MCF 10A (cell line): ENCODE measurements around the gene ROCK2. TPM values are rescaled to one million over a fixed set of nuclear protein-coding genes. Genes with fewer than 3 reads are reported as not detected.
"Not testable (repeated sequence)": the region's sequence is repeated elsewhere in the genome, so short reads cannot be mapped to it uniquely, and the experiment has no call there.

ENCODE experiments used
- BruUV-seq: library from RNA; stranded (reverse); fragments of 400-500 nt; replicated peaks from 2 replicates; lab custom pipeline; 2021; lab: Mats Ljungman, UMichigan
- CTCF ChIA-PET: fragments of 300-600 bp; sonication (Branson Sonifier 250); formaldehyde crosslinking; extraction: SDS; loops from one replicate; lab custom pipeline; 2021; ENCODE audit warnings: antibody characterized with exemption, inconsistent platforms; lab: Yijun Ruan, JAX
- POLR2A ChIA-PET: fragments of 300-600, 350-650 bp; sonication (Branson Sonifier 250); formaldehyde crosslinking; extraction: SDS; loops from one replicate; lab custom pipeline; 2020; ENCODE audit warnings: antibody characterized with exemption, inconsistent platforms; lab: Yijun Ruan, JAX
- DNase-seq: peaks from one replicate; pipeline ENCODE4 v3.0.0-alpha.2; 2018; ENCODE audit not compliant: unreplicated experiment
- H3K27ac Mint-ChIP-seq: one replicate; pipeline ENCODE4 v1.8.0; 2022; ENCODE audit warnings: mild to moderate bottlenecking, low read depth, mixed read lengths; ENCODE audit not compliant: unreplicated experiment
- H3K27me3 Mint-ChIP-seq: one replicate; pipeline ENCODE4 v1.8.0; 2022; ENCODE audit warnings: mixed read lengths; ENCODE audit not compliant: insufficient read depth, unreplicated experiment
- H3K36me3 Mint-ChIP-seq: one replicate; pipeline ENCODE4 v1.8.0; 2022; ENCODE audit warnings: mild to moderate bottlenecking, moderate library complexity, mixed read lengths; ENCODE audit not compliant: insufficient read depth, unreplicated experiment
- H3K4me1 Mint-ChIP-seq: one replicate; pipeline ENCODE4 v1.8.0; 2022; ENCODE audit warnings: mixed read lengths; ENCODE audit not compliant: insufficient read depth, unreplicated experiment
- H3K4me3 Mint-ChIP-seq: one replicate; pipeline ENCODE4 v1.8.0; 2022; ENCODE audit warnings: mild to moderate bottlenecking, moderate library complexity, mixed read lengths; ENCODE audit not compliant: unreplicated experiment
- H3K9me3 Mint-ChIP-seq: one replicate; pipeline ENCODE4 v1.8.0; 2022; ENCODE audit warnings: mixed read lengths; ENCODE audit not compliant: unreplicated experiment
- CTCF ChIP-seq: fragments of 200-600 bp; IDR thresholded peaks from one replicate; pipeline ENCODE4 v1.8.0; 2022; ENCODE audit warnings: antibody characterized with exemption, mild to moderate bottlenecking; ENCODE audit not compliant: unreplicated experiment
- intact Hi-C: fragments of 100-400 bp; cut with micrococcal nuclease; formaldehyde crosslinking; loops from 2 replicates; pipeline ENCODE4 v1.14.1; 2022
- total RNA-seq: library from RNA; stranded (reverse); gene quantifications from 2 replicates; pipeline ENCODE4 v1.2.3, GENCODE V29; 2022

ROCK2 gene
- total RNA-seq, 1 experiment from 2014 or later: 40.7 TPM

DNA sequence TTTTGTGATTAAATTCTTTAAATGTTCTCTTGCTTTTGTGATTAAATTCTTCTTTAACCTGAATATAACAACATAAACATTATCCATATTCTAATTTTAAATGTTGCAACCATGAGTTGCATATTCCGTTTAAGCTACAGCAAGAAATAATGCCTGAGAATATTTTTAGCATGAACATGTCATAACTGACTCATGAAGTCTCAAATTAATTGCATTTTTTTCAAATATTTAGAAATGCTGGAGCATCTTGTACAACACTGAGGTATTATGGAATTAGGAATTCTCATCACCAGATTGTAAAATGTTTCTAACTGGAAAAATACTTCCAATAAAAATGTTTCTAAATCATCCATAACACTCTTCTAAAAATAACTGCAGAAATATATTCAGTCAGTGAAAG, 14.7 kb downstream of the ROCK2 start:
- H3K27ac Mint-ChIP-seq: no peak overlapping the region
- CTCF ChIA-PET: no interaction called here
- no peaks in the 10 kb centered on the region for H3K9me3 Mint-ChIP-seq
- H3K36me3 Mint-ChIP-seq: no peaks in the 10 kb centered on the region
- peaks cover under 1% of the 10 kb centered on the region for H3K4me1 Mint-ChIP-seq
- TF ChIP-seq CTCF: no peak
- BruUV-seq: no TSS peak
- no peaks in the 10 kb centered on the region for H3K27me3 Mint-ChIP-seq
- intact Hi-C loops: no loop called here
- POLR2A ChIA-PET: interaction anchor here (0.7 to 1.6 kb wide), 4 partner anchors 10 to 405 kb away, joined by 3 to 9 read pairs (median 6); partner anchors contain the start of gene ROCK2
- DNase-seq: peak; percentile 18
- H3K4me3 Mint-ChIP-seq: no peak overlapping the region

- H3K27ac Mint-ChIP-seq, H3K9me3 Mint-ChIP-seq, intact Hi-C loops: not testable (repeated sequence)
Observed at GRCh38 chr2:11328522-11328921, 15.9 kb downstream of the ROCK2 start.

GRCh38 chr2:11327871-11328270, 16.6 kb downstream of the ROCK2 start:
- Mint-ChIP-seq H3K36me3 (no peaks in the 10 kb centered on the region), H3K9me3 (no peaks in the 10 kb centered on the region), H3K27me3 (no peaks in the 10 kb centered on the region), H3K4me1 (no peaks in the 10 kb centered on the region), H3K4me3 (no peak overlapping the region), H3K27ac (no peak overlapping the region)
- DNase-seq: no peak
- intact Hi-C loops: no loop called here
- no TSS peak for BruUV-seq
- ChIA-PET POLR2A (interaction anchor here (0.7 to 1.1 kb wide), 2 partner anchors 13 to 16 kb away, joined by 3 to 5 read pairs; no protein-coding TSS in a partner anchor), CTCF (interaction anchor here (0.7 to 1.0 kb wide), 2 partner anchors 9 to 23 kb away, joined by 3 to 4 read pairs; no protein-coding TSS in a partner anchor)
- no peak for TF ChIP-seq CTCF

More at GRCh38 chr2:11328522-11328921, 15.9 kb downstream of the ROCK2 start:
- H3K36me3 Mint-ChIP-seq, H3K4me3 Mint-ChIP-seq, CTCF ChIA-PET, DNase-seq, H3K27me3 Mint-ChIP-seq, BruUV-seq, H3K4me1 Mint-ChIP-seq: not testable (repeated sequence)
- POLR2A ChIA-PET: interaction anchor here (1.1 kb wide), 1 partner anchor 13 kb away, joined by 5 read pairs; no protein-coding TSS in a partner anchor

- CTCF ChIA-PET: no interaction called here
Observed at GRCh38 chr2:11326677-11327211, 17.7 kb downstream of the ROCK2 start.

More at GRCh38 chr2:11326677-11327211, 17.7 kb downstream of the ROCK2 start:
- intact Hi-C loops: no loop called here
- TF ChIP-seq CTCF: no peak
- Mint-ChIP-seq H3K36me3 (no peaks in the 10 kb centered on the region), H3K4me1 (no peaks in the 10 kb centered on the region), H3K9me3 (no peaks in the 10 kb centered on the region), H3K4me3 (no peak overlapping the region), H3K27me3 (no peaks in the 10 kb centered on the region), H3K27ac (no peak overlapping the region)
- BruUV-seq: no TSS peak
- DNase-seq: no peak
- POLR2A ChIA-PET: interaction anchor here (0.7 to 1.4 kb wide), 2 partner anchors 16 to 17 kb away, joined by 4 to 5 read pairs; no protein-coding TSS in a partner anchor
